Transverse colon (tissue), 3 donors: ENCODE measurements around the gene TGFBR3L.
"Not testable (repeated sequence)": the region's sequence is repeated elsewhere in the genome, so short reads cannot be mapped to it uniquely, and the experiment has no call there.

Source experiments
- CTCF ChIP-seq, 5 experiments: fragments of 200-600 bp in 3 of 5; fragments of 450-650 bp in 2 of 5; sonication (generic) in 3 of 5; IDR thresholded peaks; 1 replicate in 2 of 5; 2 replicates in 3 of 5; pipeline ENCODE4 v1.5.1; 2016 to 2017; ENCODE audit warnings: antibody characterized with exemption in 5 of 5, inconsistent platforms in 3 of 5, mild to moderate bottlenecking in 2 of 5, moderate library complexity in 1 of 5
- EP300 ChIP-seq: sonication (generic); formaldehyde crosslinking; IDR thresholded peaks from one replicate; pipeline ENCODE4 v1.6.1; 2017; ENCODE audit warnings: antibody characterized with exemption, low read depth

- not testable (repeated sequence) for TF ChIP-seq CTCF (IDR thresholded peaks at IDR 0.05); EP300
These were observed 21.1 kb upstream of the TGFBR3L start for GRCh38 chr19:7893362-7894101.
